Smooth muscle cell (in vitro differentiated cells): ENCODE measurements around the gene CUEDC1. TPM values are rescaled to one million over a fixed set of nuclear protein-coding genes. Genes with fewer than 3 reads are reported as not detected.
"Not testable (repeated sequence)": the region's sequence is repeated elsewhere in the genome, so short reads cannot be mapped to it uniquely, and the experiment has no call there.

Experiments used
- DNase-seq: peaks from one replicate; lab custom pipeline; 2025; ENCODE audit not compliant: unreplicated experiment; lab: John Stamatoyannopoulos, UW
- H2AFZ ChIP-seq: fragments of 200-600 bp; sonication (generic); 2 replicates; pipeline ENCODE4 v1.6.0; 2016; ENCODE audit warnings: antibody characterized with exemption, low read depth, mild to moderate bottlenecking
- H3F3A ChIP-seq: fragments of 200-600 bp; sonication (generic); 2 replicates; pipeline ENCODE4 v1.6.0; 2017; ENCODE audit warnings: antibody characterized with exemption, low read depth
- H3K27ac ChIP-seq: fragments of 200-600 bp; sonication (generic); 2 replicates; pipeline ENCODE4 v1.5.1; 2016; ENCODE audit warnings: low read depth, mild to moderate bottlenecking
- H3K27me3 ChIP-seq: fragments of 200-600 bp; sonication (generic); 2 replicates; pipeline ENCODE4 v1.6.1; 2016; ENCODE audit warnings: low read depth, mild to moderate bottlenecking
- H3K36me3 ChIP-seq: fragments of 200-600 bp; sonication (generic); 2 replicates; pipeline ENCODE4 v1.5.1; 2016; ENCODE audit warnings: low read depth
- H3K4me1 ChIP-seq: fragments of 200-600 bp; sonication (generic); 2 replicates; pipeline ENCODE4 v1.5.1; 2016; ENCODE audit warnings: low read depth
- H3K4me2 ChIP-seq: fragments of 200-600 bp; sonication (generic); 2 replicates; pipeline ENCODE4 v1.6.0; 2016; ENCODE audit warnings: mild to moderate bottlenecking
- H3K4me3 ChIP-seq: fragments of 200-600 bp; sonication (generic); 2 replicates; pipeline ENCODE4 v1.5.1; 2016; ENCODE audit warnings: mild to moderate bottlenecking
- H3K79me2 ChIP-seq: fragments of 200-600 bp; sonication (generic); 2 replicates; pipeline ENCODE4 v1.6.0; 2016; ENCODE audit warnings: low read depth, mild to moderate bottlenecking
- H3K9ac ChIP-seq: fragments of 200-600 bp; sonication (generic); 2 replicates; pipeline ENCODE4 v1.6.0; 2016; ENCODE audit warnings: low read depth
- H3K9me3 ChIP-seq: fragments of 200-600 bp; sonication (generic); replicated peaks from 2 replicates; pipeline ENCODE4 v1.5.1; 2016; ENCODE audit warnings: low read depth
- H4K20me1 ChIP-seq: fragments of 200-600 bp; sonication (generic); 2 replicates; pipeline ENCODE4 v1.6.0; 2016; ENCODE audit warnings: low read depth
- WGBS: methylation state at CpG from one replicate; pipeline ENCODE4 v1.1.7; 2016; ENCODE audit warnings: low lambda C conversion rate; 5-methylcytosine and 5-hydroxymethylcytosine counted together
- polyA plus RNA-seq: library from polyadenylated mRNA; unstranded; fragments of >200 nt; fragmentation: Nextera tagmentation; extraction: Ambion mirVana; gene quantifications from 2 replicates; pipeline ENCODE4 v1.2.1, GENCODE V29; 2016
- total RNA-seq: library from RNA; depleted of rRNA; stranded (reverse); fragments of >200 nt; gene quantifications from 2 replicates; pipeline ENCODE4 v1.2.3, GENCODE V29; 2014
- TF ChIP-seq, protein P1 (sequence below): fragments of 200-600 bp; sonication (generic); IDR thresholded peaks from 2 replicates; pipeline ENCODE4 v1.5.1; 2017; ENCODE audit warnings: borderline replicate concordance, mild to moderate bottlenecking, antibody characterized with exemption; ENCODE audit not compliant: insufficient read depth, poor library complexity, severe bottlenecking

CUEDC1 gene
- total and polyA plus RNA-seq, 2 experiments from 2014 or later = 11.1 to 11.7 TPM

DNA sequence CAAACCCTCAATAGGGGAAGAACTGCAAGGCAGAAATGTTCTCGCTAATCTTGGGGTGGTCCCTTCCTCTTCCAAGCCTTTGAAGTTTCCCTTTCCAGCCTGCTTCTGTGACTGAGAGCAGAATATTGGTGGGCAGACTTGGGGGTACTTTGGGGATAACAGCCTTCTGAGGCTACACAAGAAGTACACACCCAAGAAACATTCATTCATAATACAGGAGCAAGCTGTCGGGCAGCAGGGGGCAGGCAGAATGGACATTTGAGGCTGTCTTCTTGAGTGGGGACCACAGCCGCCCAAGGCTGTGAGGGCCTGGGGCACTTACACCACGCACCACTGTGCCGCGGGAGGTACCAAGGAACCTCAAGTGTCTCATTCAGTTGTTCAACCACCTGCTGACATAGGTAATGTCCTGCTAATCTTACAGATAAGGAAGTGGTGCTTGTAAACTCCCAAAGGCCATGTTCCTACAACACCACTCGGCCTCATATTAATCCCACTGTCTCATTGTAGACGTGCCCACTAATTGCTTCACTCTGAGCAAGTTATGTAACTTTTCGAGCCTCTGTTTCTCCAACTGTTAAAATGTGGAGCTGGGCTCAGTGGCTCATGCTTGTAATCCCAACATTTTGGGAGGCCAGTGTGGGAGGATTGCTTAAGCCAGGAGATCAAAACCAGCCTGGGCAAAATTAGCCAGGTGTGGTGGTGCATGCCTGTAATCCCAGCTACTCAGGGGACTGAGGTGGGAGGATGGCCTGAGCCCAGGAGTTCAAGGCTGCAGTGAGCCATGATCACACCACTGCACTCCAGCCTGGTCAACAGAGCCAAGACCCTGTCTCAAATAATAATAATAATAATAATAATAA is 102.9 kb downstream of the CUEDC1 start:
- WGBS = 75% methylated on average over 9 of the region's 9 CpGs

DNA sequence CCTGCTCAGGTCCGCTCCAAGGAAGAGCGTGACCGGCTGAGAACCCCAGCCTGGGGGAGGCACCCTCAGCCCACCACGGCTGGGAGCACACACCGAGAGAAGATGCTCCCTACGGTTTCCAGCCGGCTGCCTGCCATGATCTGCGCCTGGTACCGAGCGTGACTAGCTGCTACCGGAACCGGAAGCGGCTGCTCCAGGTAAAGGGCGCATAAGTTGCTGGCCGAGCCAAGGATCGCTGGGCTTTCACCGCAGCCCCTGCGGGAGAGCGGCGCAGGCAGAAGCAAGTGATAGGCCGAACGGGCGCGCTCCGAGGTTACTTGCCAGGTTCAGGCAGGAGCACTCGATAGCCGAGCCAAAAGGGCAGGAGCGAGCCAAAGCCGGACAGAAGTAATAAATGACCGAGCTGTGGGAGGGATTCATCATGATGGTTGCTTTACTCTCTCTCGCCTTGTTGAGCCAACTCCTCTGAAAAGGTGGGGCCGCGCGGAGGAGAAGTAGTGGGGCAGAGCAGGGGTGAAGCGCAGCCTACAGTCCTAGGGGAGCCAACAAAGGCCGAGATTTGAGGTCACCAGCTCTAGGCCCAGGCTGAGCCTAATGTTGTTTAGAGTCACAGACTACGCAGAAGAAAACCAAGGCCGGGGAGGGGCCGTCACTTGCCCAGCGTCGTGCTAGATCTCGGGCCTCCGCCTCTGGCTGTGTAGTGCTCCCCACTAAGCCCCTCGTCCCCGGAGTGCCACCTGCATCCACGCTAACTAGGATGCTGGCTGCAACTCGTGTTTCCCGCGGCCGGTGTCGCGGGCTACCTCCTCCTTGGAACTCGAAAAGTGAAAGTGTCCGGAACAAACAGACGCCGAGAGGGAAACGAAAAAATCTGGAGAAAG is 105.1 kb downstream of the CUEDC1 start, which contains the start of gene MRPS23:
MRPS23 (minus strand) TSS at position 171 of the 881 bp plus-strand sequence; CDS start at position 137, 34 bp downstream.
- Histone ChIP-seq H3K9ac (peak within 1 kb of the TSS; percentile 67), H2AFZ (peak within 1 kb of the TSS; percentile 83), H4K20me1 (peaks cover 5% of the 10 kb centered on the region), H3K4me3 (peak within 1 kb of the TSS; percentile 72), H3K36me3 (no peaks in the 10 kb centered on the region), H3K79me2 (peaks cover 12% of the 10 kb centered on the region), H3K27me3 (no peaks in the 10 kb centered on the region), H3K9me3 (no peaks in the 10 kb centered on the region), H3K4me1 (peaks cover 18% of the 10 kb centered on the region), H3K4me2 (peak within 1 kb of the TSS; percentile 98), H3K27ac (peak within 1 kb of the TSS; percentile 70), H3F3A (peaks cover 5% of the 10 kb centered on the region)
- 1% methylated on average over 57 of the region's 57 CpGs for WGBS
- TF ChIP-seq, protein P1, sequence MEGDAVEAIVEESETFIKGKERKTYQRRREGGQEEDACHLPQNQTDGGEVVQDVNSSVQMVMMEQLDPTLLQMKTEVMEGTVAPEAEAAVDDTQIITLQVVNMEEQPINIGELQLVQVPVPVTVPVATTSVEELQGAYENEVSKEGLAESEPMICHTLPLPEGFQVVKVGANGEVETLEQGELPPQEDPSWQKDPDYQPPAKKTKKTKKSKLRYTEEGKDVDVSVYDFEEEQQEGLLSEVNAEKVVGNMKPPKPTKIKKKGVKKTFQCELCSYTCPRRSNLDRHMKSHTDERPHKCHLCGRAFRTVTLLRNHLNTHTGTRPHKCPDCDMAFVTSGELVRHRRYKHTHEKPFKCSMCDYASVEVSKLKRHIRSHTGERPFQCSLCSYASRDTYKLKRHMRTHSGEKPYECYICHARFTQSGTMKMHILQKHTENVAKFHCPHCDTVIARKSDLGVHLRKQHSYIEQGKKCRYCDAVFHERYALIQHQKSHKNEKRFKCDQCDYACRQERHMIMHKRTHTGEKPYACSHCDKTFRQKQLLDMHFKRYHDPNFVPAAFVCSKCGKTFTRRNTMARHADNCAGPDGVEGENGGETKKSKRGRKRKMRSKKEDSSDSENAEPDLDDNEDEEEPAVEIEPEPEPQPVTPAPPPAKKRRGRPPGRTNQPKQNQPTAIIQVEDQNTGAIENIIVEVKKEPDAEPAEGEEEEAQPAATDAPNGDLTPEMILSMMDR = no peak
- DNase-seq = peak; percentile 68

More for the DNA sequence above, 102.9 kb downstream of the CUEDC1 start:
- no peak overlapping the region for H3K9ac ChIP-seq
- no peak for DNase-seq
- no peak overlapping the region for H3K4me2 ChIP-seq
- no peaks in the 10 kb centered on the region for H3K27me3 ChIP-seq
- peaks cover 5% of the 10 kb centered on the region for H3F3A ChIP-seq
- H3K9me3 ChIP-seq = no peaks in the 10 kb centered on the region
- H3K79me2 ChIP-seq = peaks cover 12% of the 10 kb centered on the region
- peaks cover 18% of the 10 kb centered on the region for H3K4me1 ChIP-seq
- no peak overlapping the region for H3K4me3 ChIP-seq
- H3K27ac ChIP-seq = no peak overlapping the region
- no peak overlapping the region for H2AFZ ChIP-seq
- no peaks in the 10 kb centered on the region for H4K20me1 ChIP-seq
- TF ChIP-seq, protein P1 = no peak
- H3K36me3 ChIP-seq = no peaks in the 10 kb centered on the region

DNA sequence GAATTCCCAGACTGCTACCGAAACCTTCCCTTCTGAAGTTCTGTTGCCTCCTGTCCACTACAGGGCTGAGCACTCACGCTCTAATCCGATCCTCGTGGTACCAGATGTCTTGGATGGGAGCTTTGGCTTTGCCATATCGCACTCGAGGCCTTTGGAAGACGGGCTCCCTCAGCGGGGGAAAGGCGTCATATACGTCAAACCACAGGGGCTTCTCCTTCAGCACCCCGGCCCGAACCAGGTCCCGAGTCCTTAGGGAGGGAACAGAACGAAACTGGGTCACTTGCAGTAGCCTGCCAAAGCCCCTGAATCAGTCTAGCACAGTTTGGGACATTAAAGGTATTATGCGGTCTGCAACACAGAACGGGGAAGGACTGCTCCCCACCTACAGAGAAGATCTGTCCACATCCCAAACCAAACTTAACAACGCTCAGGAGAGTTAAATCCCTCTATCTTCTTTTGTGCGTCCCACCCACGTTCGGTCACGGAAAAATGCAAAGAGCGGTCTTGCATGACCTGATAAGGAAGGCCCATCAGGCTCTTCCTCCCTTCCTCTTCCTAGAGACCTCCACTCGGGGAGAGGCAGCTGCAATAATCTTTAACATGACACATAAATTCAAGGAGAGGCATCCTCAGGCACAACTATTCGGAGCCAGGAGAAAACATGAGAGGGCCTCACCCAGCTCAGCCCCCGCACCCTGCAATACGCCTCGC is 105.9 kb downstream of the CUEDC1 start:
- Histone ChIP-seq H3K27ac (peak overlapping the region; percentile 70), H3F3A (peaks cover 5% of the 10 kb centered on the region), H3K9ac (peak overlapping the region; percentile 67), H3K27me3 (no peaks in the 10 kb centered on the region), H4K20me1 (peaks cover 13% of the 10 kb centered on the region), H3K4me3 (peak overlapping the region; percentile 72), H3K9me3 (no peaks in the 10 kb centered on the region), H3K4me1 (peaks cover 18% of the 10 kb centered on the region), H3K4me2 (peak overlapping the region; percentile 98), H3K36me3 (no peaks in the 10 kb centered on the region), H2AFZ (peak overlapping the region; percentile 63), H3K79me2 (peaks cover 12% of the 10 kb centered on the region)
- TF ChIP-seq, protein P1 = no peak
- no peak for DNase-seq
- WGBS = 25% methylated on average over 27 of the region's 27 CpGs

DNA sequence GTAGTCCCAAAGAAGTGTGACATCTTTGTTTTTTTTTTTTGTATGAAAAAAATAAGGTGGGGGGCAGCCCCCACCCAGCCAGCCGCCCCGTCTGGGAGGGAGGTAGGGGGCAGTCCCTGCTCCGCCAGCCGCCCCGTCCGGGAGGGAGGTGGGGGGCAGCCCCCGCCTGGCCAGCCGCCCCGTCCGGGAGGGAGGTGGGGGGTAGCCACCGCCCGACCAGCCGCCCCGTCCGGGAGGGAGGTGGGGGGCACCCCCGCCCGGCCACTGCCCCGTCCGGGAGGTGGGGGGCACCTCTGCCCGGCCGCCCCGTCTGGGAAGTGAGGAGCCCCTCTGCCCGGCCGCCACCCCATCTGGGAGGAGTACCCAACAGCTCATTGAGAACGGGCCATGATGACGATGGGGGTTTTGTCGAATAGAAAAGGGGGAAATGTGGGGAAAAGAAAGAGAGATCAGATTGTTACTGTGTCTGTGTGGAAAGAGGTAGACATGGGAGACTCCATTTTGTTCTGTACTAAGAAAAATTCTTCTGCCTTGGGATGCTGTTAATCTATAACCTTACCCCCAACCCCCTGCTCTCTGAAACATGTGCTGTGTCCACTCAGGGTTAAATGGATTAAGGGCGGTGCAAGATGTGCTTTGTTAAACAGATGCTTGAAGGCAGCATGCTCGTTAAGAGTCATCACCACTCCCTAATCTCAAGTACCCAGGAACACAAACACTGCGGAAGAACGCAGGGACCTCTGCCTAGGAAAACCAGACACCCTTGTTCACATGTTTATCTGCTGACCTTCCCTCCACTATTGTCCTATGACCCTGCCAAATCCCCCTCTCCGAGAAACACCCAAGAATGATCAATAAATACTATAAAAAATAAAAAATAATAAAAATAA is 108.9 kb downstream of the CUEDC1 start:
- H3K79me2 ChIP-seq = peaks cover 12% of the 10 kb centered on the region
- not testable (repeated sequence) for H3K27me3 ChIP-seq, H3K27ac ChIP-seq, H3K4me2 ChIP-seq, H3K9me3 ChIP-seq, H3K4me3 ChIP-seq, DNase-seq, H3K9ac ChIP-seq, H2AFZ ChIP-seq, H3F3A ChIP-seq, H3K36me3 ChIP-seq
- H3K4me1 ChIP-seq = peaks cover 17% of the 10 kb centered on the region
- WGBS = 72% methylated on average over 7 of the region's 32 CpGs
- H4K20me1 ChIP-seq = peaks cover 28% of the 10 kb centered on the region
